Middle frontal gyrus (tissue), 1 donor: ENCODE measurements around the gene ANXA7.

Source experiments
- DNase-seq: peaks from one replicate; pipeline ENCODE4 v3.0.0-alpha.2; 2015; ENCODE audit warnings: low spot score; ENCODE audit errors: extremely low spot score

Gene ANXA7

DNA sequence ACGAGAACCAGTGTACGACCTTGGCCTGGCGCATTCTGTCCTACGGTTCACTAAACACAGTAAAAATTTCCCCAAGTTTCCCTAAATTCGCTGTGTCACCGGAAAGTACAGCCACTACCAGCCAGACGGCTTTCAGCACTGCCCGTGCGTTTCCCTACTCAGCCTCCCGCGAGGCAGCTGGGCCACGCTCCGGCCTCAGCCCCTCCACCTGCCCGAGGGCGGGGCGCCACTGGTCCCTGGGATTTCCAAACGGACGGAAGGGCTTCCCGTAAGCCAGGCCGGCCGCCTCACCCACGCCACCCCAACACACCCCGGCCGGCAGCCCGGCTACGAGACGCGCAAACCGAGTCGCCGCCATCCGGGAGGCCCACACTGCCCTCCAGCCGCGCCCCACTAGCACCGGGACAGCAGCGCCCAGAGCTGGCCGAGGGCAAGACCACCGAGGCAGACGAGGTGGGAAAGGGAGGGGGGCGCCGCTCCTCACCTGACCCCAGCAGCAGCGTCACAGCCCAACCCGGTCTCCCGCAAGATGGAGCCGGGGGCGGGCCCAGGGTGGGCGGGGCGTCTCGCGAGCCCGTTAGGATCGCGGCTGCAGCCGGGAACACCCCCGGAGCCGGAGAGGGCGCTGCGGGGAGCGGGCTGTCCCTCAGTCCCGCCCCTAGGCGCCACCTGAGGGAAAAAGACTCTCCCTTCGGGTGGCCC lies at the start of gene ANXA7:
TSS of gene ANXA7 (minus strand) at position 531 of the 702 bp plus-strand sequence. CDS start 13,202 bp downstream, outside the sequence.
- DNase-seq = peak; percentile 80

DNA sequence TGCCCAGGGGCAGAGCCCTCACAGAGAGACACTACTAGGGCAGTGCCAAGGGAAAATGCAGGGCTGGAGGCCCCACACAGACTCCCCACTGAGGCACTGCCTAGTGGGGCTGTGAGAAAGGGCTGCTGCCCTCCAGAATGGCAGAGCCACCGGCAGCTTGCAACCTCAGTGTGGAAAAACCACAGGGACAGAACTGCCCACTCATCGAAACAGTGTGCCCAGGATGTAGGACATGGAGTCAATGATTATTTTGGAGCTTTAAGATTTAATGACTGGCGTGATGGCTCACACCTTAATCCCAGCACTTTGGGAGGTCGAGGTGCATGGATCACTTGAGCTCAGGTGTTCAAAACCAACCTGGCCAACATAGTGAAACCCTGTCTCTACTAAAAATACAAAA lies 47.0 kb upstream of the ANXA7 start:
- no peak for DNase-seq

DNA sequence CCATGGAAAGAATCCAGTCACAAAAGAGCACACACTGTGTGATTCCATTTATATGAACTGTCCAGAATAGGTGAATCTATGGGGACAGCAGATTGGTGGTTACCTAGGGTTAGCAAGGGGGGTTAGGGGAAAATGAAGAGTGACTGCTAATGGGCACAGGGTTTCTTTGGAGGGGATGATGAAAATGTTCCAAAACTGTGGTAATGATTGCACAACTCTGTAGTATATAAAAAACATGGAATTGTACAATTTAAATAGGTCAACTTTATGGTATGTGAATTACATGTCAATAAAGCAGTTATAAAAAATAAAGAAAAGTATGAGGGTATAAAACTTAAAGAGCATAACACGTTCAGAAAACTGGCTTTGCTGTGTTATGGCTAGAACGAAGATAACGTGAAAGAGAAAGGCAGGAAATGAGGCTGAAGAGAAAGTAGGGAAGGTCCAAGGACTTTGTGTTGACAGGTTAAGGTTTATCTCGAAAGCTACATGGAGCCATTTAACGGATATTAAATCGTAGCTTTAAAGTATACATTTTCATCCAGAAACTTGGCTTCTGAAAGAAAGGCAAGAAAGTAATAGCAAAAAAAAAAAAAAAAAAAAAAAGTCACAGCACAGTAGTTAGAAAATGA lies 45.9 kb upstream of the ANXA7 start:
- DNase-seq = no peak

DNA sequence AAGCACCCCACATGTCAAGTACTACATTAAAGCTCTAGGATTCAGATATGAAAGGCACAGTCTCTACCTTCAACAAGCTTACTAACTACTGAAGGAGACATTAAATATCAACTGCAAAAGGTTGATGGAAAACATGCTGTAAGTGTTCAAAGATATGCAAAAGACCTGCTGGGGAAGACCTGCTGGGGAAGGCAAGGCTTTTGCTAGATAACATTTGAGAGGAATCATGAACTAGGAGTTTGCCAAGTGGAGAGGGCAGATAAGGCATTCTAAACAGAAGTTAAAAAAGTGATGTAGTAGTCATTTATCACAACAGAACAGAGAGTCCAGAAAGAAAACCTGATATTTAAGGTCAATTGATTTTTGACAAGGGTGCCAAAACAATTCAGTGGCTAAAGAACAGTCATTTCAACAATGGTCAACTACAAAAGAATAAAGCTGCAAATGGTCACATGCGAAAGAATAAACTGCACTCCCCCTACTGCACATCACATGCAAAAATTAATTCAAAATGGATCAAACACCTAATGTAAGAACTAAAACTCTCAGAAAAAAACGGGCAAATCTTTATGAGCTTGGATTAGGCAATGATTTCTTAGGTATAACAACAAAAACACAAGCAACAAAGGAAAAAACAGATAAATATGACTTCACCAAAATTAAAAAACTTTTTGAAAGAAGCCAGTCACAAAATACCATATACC lies 42.5 kb upstream of the ANXA7 start:
- no peak for DNase-seq

DNA sequence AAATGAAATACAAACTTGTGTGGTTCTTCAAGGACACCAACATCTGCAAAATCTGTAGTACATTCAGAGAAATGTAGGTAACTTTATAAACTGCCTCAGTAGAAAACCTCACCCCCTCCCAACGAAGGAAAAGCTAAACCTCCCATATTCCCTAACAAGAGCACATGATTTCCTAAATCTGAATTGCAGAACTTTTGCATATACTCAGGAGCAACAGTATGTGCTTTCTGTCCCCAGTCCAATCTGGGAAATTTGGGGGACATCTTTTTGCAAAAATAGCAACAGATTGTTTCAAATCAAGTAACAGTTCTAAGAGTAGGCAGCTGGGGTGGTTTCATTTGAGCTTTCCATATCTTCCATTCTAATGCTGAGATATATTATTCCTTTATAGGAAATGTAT lies 35.3 kb upstream of the ANXA7 start:
- no peak for DNase-seq

DNA sequence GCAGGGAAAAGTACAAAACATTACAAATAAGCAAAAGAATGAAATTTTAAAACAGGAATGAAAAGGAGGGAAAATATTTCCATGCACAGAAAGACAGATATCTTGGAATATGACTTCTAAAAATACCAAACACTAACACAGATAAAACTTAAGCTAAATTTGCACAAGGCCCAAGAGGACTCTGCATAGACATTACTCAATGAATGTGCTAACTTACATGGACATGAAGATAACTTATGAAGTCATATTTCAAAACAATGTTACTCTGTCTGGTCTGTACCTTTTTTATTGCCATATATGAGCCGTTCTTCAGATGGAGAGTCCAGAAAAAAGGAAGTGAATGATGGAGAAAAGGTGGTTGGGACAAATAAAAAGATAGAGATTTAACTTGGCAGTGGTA lies 34.5 kb upstream of the ANXA7 start:
- DNase-seq = no peak

DNA sequence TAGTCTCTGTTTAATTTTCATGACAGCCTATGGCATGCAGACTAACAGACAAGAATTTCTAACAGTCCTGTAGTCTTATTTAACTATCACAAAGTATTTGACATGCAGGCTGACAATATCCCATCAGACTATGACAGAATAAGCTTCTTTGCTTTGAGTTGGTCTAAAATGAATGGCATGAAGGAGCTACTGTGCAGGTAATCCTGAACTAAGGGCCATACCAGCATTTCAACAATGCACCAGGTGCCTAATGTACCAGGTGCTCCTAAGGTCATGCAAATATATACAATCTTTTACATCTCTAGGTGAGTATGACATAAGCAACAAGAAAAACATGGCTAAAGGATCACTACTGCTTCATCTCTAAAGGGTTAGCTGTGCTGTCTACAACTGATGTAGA lies 33.1 kb upstream of the ANXA7 start:
- no peak for DNase-seq

DNA sequence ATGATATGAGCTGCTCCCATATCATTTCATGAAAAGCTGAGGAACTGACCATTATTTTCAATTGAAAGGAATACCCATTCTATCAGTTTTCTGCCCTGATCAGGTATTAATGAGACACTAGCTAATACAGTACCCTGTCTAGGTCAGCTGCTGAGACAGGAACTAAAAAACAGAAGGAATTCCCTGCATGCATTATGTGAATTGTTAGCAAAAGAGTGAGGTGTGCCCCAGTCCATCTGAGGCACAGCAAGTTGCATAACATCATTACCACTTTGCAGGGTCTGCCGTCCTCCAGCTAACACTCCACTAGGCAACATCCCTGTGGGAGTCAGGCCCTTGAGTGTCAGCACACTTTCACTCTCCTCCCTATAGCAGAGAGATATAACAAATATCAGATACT lies 30.6 kb upstream of the ANXA7 start:
- no peak for DNase-seq

DNA sequence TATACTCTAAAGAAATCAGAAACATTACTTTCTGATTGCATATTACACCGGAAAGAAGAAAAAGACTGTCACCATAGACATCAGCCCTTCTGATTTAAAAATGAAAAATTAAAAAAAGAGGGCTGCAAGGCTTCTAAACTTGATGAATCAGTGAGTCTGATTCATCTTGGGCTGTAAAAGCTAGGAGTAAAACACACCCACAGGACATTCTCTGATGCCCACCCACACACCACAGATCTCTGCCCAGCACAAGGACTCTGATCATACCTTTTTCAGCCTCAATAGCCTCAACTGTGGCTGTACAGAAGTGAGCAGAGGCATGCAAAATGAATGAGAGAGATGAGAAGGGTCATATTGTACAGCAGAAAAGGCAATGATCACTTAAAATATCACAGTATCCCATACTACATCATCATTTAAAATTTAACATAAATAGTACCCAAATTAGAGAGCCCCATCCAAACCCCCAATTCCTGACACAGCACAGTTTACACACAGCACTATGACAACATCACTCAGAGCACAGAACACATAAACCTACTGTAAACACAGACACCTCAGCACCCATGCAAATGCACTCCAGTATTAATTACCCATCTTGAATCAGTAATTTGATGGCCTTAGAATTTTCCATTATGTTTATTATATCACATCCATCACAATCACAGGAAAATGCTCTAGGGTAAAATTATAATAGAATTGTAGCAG lies 25.9 kb upstream of the ANXA7 start:
- peak; percentile 27 for DNase-seq

DNA sequence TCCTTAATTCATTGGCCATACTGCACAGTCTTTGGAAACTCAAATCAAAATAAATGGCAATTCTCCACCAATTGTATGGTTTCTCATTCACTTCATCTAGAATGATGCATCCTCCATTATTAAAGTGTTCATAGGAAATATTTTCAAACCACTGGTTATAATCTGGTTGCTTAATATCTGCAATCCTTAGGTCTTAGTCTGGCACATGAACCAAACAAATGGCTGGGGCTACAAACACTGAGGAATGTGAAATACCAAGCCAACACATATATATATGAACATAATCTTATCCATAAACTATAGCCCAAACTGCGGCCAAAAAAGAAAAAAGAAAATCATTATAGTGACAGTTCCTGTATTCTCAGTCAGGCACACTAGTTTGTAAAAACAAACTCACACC lies 25.2 kb upstream of the ANXA7 start:
- DNase-seq = no peak

DNA sequence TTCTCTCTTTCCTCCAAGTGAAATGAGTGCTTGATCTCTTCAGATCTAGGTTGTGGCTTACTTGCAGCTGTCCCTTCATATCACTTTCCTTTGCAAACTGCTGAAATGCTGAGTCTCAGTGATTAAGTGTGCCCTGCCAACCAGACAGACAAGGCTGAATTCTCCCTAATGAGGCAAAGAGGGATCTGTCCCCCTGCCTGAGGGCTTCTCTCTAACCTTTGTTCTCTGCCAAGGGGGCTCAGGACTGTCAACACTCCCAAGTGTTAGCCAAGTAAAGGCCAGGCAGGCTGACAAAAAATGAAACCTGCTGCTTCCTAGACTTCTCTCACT lies 19.6 kb upstream of the ANXA7 start, which contains the start of gene MSS51:
TSS of gene MSS51 (minus strand) at position 24 of the 330 bp plus-strand sequence. CDS start 5,277 bp downstream, outside the sequence.
- no peak for DNase-seq

DNA sequence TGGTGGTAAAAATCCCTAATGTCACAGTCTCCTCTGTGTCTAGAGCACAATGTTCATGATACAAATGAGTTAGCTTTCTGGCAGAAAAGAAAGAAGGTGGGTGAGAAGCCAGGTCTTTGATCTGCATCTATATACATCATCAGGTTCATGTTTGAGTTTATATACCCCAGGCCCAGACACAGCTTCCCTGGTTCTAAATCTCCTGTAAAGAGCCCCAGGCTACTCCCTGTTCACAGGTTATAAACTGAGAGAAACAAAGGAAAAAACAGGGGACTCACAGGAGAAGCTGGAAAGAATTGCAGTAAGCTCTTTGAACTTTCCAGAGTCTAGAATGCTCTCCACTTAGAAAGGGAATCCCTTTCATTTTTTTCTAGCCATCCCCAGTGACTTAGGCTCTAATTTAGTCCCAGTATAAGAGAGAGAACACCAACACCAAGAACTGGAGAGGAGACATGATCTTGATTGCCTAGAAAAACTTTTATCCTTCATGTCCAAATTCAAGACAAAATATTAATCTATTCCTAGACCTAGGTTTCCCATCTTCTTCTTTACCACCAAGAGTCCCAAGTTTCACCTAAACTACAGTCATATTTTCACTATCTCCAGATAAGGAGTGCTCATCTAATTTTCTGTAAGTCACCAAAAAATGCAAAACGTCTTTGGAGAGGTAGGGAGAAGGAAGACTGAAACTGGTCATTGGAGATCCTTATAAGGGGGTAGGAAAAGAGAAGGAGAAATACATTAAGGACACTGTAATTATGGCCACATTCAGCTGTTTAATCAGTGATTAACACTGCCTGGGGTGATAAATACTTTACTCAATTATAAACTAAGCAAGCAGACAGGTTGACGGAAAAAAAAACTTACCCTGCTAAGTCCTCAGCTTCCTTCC lies 19.0 kb upstream of the ANXA7 start:
- no peak for DNase-seq

DNA sequence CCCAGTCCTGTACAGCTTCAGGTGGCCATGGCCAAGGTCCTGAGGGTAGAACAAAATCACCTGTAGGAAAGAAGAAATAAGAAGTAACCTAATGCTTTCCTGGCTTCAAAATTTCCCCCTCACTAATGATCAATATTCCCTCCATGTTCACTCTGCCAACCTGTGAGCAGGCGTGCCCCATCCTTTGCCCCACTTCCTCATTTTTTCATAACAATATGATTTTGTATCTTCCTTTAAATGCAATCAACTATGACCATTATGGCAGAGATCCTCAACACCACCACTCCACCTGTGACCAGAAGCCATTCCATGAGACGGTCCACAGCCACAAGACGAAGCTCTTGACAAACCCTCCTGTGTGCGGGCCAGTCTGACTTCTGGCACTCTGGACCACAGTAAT lies 12.5 kb upstream of the ANXA7 start:
- no peak for DNase-seq

DNA sequence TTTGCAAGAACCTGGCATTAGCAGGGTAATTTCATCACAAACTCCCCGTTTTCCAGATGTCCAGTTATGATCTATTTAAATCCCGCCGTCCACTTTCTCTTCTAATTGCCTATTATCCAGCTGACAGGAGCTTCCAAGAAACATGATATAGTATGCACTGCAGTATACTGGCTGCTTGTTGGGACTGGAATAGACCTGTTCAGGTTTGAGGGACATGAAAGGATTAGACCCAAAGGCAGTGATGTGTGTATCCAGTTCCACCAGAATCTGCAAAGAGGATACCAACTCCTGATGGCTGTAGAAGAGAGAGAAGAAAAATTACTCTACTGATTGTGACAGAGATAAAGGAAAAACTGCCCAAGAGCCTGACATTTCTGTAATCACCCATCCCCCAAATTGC lies 10.6 kb upstream of the ANXA7 start:
- DNase-seq = no peak

DNA sequence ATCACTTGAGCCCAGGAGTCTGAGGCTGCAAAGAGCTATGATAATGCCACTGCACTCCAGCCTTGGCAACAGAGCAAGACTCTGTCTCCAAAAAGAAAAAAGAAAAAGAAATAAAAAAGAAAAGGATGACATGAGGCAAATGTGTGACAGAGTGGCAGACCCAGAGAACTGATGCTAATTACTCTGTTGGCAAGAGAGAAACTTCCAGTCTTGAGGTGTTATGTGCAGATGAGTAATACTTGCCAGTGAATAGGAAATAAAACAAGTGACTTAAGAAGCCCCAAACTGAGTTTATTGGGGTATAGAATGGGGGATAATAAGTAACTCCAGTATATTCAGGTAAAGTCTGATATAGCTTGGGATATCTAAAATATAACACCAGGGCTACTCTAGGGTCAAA lies 9.5 kb upstream of the ANXA7 start:
- no peak for DNase-seq

DNA sequence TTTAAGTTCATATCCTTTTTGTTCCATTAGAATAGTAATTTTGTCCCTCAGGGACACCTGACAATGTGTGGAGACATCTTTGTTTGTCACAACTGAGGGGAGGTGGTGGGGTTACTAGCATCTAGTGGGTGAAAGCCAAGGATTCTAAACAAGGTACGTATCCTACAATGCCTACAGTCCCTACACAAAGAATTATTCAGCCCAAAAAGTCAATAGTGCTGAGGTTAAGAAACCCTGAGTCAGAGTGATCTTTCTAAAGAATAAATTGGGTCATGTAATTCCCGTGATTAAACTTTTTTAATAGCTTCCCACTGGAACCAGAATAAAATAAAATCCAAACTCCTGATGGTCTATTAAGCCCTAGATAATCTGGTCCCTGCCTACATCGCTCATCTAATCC lies 2.7 kb upstream of the ANXA7 start:
- DNase-seq = no peak

DNA sequence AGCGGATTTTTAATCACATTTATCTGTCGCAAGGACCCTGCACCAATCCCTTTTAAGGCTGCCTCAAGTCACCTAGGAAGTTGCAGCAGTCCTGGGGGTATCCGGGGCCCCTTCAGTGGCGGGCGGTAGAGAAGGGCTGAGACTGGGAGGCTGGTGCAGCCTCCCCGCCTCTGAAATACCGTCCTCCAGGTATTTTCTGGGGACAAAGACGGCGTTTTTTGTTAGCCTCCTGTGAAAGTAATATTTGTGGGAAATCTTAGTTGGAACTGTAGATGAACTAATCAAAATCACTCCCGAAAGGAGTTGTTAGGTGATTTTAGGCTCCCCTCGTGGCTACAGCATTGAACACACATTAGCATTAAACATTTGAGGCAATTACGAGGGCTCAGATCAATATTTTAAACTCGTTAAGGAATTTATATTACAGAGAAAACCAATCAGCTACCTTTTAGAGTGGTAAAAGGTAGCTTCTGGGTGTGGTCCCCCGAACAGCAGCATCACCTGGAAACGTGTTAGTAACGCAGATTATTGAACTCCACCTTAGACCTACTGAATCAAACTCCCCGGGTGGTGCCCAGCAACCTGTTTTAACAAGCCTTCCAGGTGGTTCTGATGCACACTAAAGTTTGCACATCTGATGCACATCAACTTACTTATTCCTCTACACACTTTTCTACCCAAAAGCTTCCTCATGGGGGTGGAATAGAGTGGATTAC lies 530 bp upstream of the ANXA7 start:
- DNase-seq = no peak

DNA sequence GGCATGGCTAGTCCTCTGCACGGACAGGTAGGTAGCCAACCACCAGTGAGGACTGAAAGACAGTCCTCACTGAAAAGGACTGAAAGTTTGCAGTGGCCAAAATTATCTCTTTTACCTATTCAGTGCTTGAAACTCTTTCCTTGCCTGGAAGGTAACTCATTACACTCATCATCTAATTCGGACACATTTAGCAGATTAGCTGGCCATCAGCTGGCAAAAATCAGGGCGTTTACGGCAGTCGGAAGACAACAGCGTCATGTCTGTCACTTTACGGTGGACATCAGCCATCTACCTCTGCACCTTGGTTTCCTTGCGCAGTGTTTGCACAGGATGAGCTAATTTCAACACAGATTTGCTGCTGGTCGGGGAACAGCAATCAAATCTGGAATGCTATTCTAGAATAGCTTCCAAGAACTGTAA lies 740 bp downstream of the ANXA7 start:
- DNase-seq = peak; percentile 9

DNA sequence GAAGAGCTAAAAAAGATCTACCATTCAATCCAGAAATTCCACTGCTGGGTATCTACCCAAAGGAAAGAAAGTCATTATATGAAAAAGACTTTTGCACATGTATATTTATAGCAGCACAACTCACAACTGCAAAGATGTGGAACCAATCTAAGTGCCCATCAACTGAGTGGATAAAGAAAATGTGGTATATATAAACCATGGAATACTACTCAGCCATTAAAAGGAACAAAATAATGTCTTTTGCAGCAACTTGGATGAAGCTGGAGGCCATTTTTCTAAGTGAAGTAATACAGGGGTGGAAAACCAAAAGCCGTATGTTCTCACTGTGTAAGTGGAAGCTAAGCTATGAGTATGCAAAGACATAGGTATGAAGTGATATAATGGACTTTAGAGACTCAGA lies 3.0 kb downstream of the ANXA7 start:
- no peak for DNase-seq

DNA sequence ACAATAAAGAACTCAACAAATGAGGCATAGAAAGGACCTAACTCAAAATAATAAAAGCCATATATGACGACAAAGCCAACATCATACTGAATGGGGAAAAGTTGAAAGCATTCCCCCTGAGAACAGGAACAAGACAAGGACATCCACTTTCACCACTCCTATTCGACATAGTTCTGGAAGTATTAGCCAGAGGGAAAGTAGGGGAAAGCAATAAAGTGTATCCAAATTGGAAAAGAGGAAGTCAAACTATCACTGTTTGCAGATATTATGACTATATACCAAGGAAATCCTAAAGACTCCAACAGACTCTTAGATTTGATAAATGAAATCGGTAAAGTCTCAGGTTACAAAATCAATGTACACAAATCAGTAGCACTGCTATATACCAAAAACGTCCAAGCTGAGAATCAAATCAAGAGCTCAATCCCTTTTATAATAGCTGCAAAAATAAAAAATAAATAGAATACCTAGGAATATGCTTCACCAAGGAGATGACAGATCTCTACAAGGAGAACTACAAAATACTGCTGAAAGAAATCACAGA lies 4.8 kb downstream of the ANXA7 start:
- DNase-seq = no peak
